Measurements from ENCODE around the gene ATP11C. TPM values are rescaled to one million over a fixed set of nuclear protein-coding genes. Genes with fewer than 3 reads are reported as not detected.

The ATP11C gene
- total and polyA plus RNA-seq, 2 of the 4 experiments (the other 2 are of a cell fraction): 19.3 to 40.0 TPM

DNA sequence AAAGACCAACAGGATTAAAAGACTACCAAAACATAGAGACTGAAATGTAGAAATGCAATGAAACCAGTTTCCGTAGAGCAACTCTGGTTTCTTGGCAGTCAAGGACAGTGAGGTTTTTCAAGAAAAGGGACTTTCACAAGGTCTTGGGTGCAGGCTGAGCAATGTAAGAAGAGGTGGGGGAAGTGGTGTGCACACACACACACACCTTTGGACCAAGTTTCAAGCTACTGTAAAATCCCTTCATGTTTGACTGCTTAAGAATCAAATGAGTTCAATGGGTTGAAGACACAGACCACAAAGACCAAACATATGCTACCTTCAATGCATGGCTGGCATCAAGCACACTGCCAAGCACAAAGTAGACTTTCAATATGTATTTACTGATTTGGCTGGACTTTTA lies 207.1 kb downstream of the ATP11C start:
- Histone ChIP-seq H3K18ac (ENCODE audit: low read depth, low read length) (no peak overlapping the region), H3K27me3 (ENCODE audit: control insufficient read depth, insufficient read depth, low read length) (no peaks in the 10 kb centered on the region), H3K23ac (ENCODE audit: low read depth, low read length) (no peak overlapping the region), H3K4ac (ENCODE audit: low read depth, low read length) (no peak overlapping the region), H3K9ac (ENCODE audit: low read depth, low read length) (no peak overlapping the region), H4K20me1 (ENCODE audit: insufficient read depth, low read length) (no peaks in the 10 kb centered on the region), H3K14ac (replicated peaks; ENCODE audit: low read depth, low read length) (no peak overlapping the region), H2AK5ac (ENCODE audit: low read depth, low read length) (no peak overlapping the region), H3K56ac (ENCODE audit: extremely low read depth, insufficient read depth, low read length) (no peak overlapping the region), H2AFZ (replicated peaks; ENCODE audit: low read length, poor library complexity) (no peak overlapping the region), H3K4me2 (ENCODE audit: low read depth, low read length) (no peak overlapping the region), H4K8ac (ENCODE audit: low read depth in 2 of 2, low read length in 2 of 2) (no peak overlapping the region), H3K36me3 (ENCODE audit: control insufficient read depth, insufficient read depth, low read length) (no peaks in the 10 kb centered on the region), H3K9me3 (ENCODE audit: control insufficient read depth, insufficient read depth, low read length) (no peaks in the 10 kb centered on the region), H3K79me1 (ENCODE audit: low read depth in 1 of 2, low read length in 2 of 2) (no peaks in the 10 kb centered on the region), H2BK20ac (ENCODE audit: low read depth, low read length) (no peak overlapping the region), H3K4me3 (ENCODE audit: insufficient read depth, low read depth, low read length) (no peak overlapping the region), H3K4me1 (ENCODE audit: control insufficient read depth, insufficient read depth, low read length) (no peaks in the 10 kb centered on the region), H2BK5ac (ENCODE audit: low read depth, low read length, poor library complexity, severe bottlenecking) (no peak overlapping the region), H3K27ac (ENCODE audit: insufficient read depth, low read length) (no peak overlapping the region), H2BK15ac (ENCODE audit: low read depth, low read length) (no peak overlapping the region), H4K5ac (ENCODE audit: low read depth, low read length) (no peak overlapping the region), H3K9me1 (ENCODE audit: insufficient read depth, low read length) (no peaks in the 10 kb centered on the region; the same call in 1 of the 2 replicates), H2AK9ac (replicated peaks; ENCODE audit: low read depth, low read length, poor library complexity) (no peak overlapping the region), H4K91ac (ENCODE audit: insufficient read depth, low read depth, low read length) (no peak overlapping the region), H2BK120ac (ENCODE audit: low read depth, low read length) (no peak overlapping the region)
- no CpG with 5 or more reads among the region's 1 CpG for WGBS, 2 experiments (ENCODE audit: extremely low coverage in 2 of 2, insufficient read length in 1 of 2)
- dilution Hi-C loops (cut with HindIII; ENCODE audit: low sequenced_read_pairs, unreplicated experiment) (no loop called here), in situ Hi-C loops (cut with MboI; ENCODE audit: low sequenced_read_pairs) (no loop called here), intact Hi-C loops (cut with micrococcal nuclease) (loop anchor here (10.0 kb wide), 1 partner anchor 209 kb away; the partner anchor contains the start of gene ATP11C)
- no peak for DNase-seq
- ChIA-PET CTCF (interaction anchor here (0.5 to 0.6 kb wide), 2 partner anchors 301 to 1690 kb away, joined by 3 to 4 read pairs; no protein-coding TSS in a partner anchor), POLR2A (ENCODE audit: unreplicated experiment) (no interaction called here)
- TF ChIP-seq MXI1 (IDR thresholded peaks at IDR 0.05; ENCODE audit: borderline replicate concordance, low read depth, low read length) (no peak), MAFK (IDR thresholded peaks at IDR 0.05; ENCODE audit: low read depth, low read length) (no peak), NFE2L2 (IDR thresholded peaks at IDR 0.05; ENCODE audit: low read depth, low read length) (no peak), BHLHE40 (IDR thresholded peaks at IDR 0.05; ENCODE audit: low read depth, low read length) (no peak), RFX5 (IDR thresholded peaks at IDR 0.05; ENCODE audit: low read depth, low read length) (no peak)
- no peak for ATAC-seq (ENCODE audit: low read depth)
- BruUV-seq (replicated peaks): no TSS peak
